ENCODE measurements around the gene CYP1A2. TPM values are rescaled to one million over a fixed set of nuclear protein-coding genes. Genes with fewer than 3 reads are reported as not detected.

The CYP1A2 gene
- total RNA-seq, 2 experiments from 2014 or later = not detected

- H3K79me2 ChIP-seq (ENCODE audit: insufficient read depth, low read depth, low read length) = peaks cover 58% of the 10 kb centered on the region
Observed at GRCh38 chr15:74780523-74781430, 32.1 kb downstream of the CYP1A2 start.

GRCh38 chr15:74781431-74782258, 33.0 kb downstream of the CYP1A2 start, which contains the start of gene CSK:
Gene CSK, plus strand, starts transcription at chr15:74782080. Its CDS starts 16,218 bp downstream, at chr15:74798298.
- Histone ChIP-seq H3K9me2 (ENCODE audit: insufficient read depth, low read length) (no peaks in the 10 kb centered on the region), H4K20me1 (ENCODE audit: insufficient read depth, low read length) (no peaks in the 10 kb centered on the region), H3K36me3 (ENCODE audit: insufficient read depth, low read length) (peaks cover 36% of the 10 kb centered on the region), H3K27ac (ENCODE audit: low read depth, low read length, poor library complexity, severe bottlenecking) (peak within 1 kb of the TSS; percentile 99), H3K4me3 (ENCODE audit: low read depth, low read length, poor library complexity, severe bottlenecking) (peak within 1 kb of the TSS; percentile 97), H3K4me2 (ENCODE audit: low read length) (peak within 1 kb of the TSS; percentile 92), H2AFZ (ENCODE audit: low read length) (no peak within 1 kb of the TSS; the same call in 1 of the 2 replicates), H3K4me1 (ENCODE audit: insufficient read depth, low read length, poor library complexity, severe bottlenecking) (peaks cover 72% of the 10 kb centered on the region), H3K9me3 (ENCODE audit: low read length) (no peaks in the 10 kb centered on the region), H3K79me2 (ENCODE audit: insufficient read depth, low read depth, low read length) (peaks cover 63% of the 10 kb centered on the region)
- ChIA-PET POLR2A (interaction anchor here (1.0 to 11.4 kb wide), 4 partner anchors 7 to 40 kb away, joined by 3 to 221 read pairs (median 9); no protein-coding TSS in a partner anchor), CTCF (ENCODE audit: unreplicated experiment) (interaction anchor here (0.6 to 1.2 kb wide), 3 partner anchors 9 to 18 kb away, joined by 3 to 6 read pairs (median 4); no protein-coding TSS in a partner anchor)
- DNase-seq (ENCODE audit: low spot score) = peak; percentile 89
- intact Hi-C loops (cut with micrococcal nuclease; ENCODE audit: unreplicated experiment) = loop anchor here (1.0 to 5.0 kb wide), 4 partner anchors 9 to 421 kb away; partner anchors contain the start of gene C15orf39
- no TSS peak for BruUV-seq (replicated peaks)
- TF ChIP-seq EZH2phosphoT487 (IDR thresholded peaks at IDR 0.05; ENCODE audit: borderline replicate concordance, low read depth, low read length) (no peak), CTCF (conservative IDR thresholded peaks at IDR 0.05; ENCODE audit: low read length) (peak; percentile 55)

More at GRCh38 chr15:74780523-74781430, 32.1 kb downstream of the CYP1A2 start:
- peak; percentile 60 for DNase-seq (ENCODE audit: low spot score)
- Histone ChIP-seq H4K20me1 (ENCODE audit: insufficient read depth, low read length) (no peaks in the 10 kb centered on the region), H3K9me2 (ENCODE audit: insufficient read depth, low read length) (no peaks in the 10 kb centered on the region), H3K27ac (ENCODE audit: low read depth, low read length, poor library complexity, severe bottlenecking) (peak overlapping the region; percentile 99), H3K4me1 (ENCODE audit: insufficient read depth, low read length, poor library complexity, severe bottlenecking) (peaks cover 73% of the 10 kb centered on the region), H3K4me2 (ENCODE audit: low read length) (peak overlapping the region; percentile 77), H2AFZ (ENCODE audit: low read length) (no peak overlapping the region), H3K4me3 (ENCODE audit: low read depth, low read length, poor library complexity, severe bottlenecking) (peak overlapping the region; percentile 69), H3K36me3 (ENCODE audit: insufficient read depth, low read length) (peaks cover 31% of the 10 kb centered on the region), H3K9me3 (ENCODE audit: low read length) (no peaks in the 10 kb centered on the region)
- TF ChIP-seq CTCF (conservative IDR thresholded peaks at IDR 0.05; ENCODE audit: low read length) (no peak), EZH2phosphoT487 (IDR thresholded peaks at IDR 0.05; ENCODE audit: borderline replicate concordance, low read depth, low read length) (no peak)
- intact Hi-C loops (cut with micrococcal nuclease; ENCODE audit: unreplicated experiment) = loop anchor here (1.0 to 5.0 kb wide), 3 partner anchors 10 to 422 kb away; partner anchors contain the start of gene C15orf39
- ChIA-PET POLR2A (interaction anchor here (0.7 to 11.4 kb wide), 6 partner anchors 8 to 100 kb away, joined by 3 to 221 read pairs (median 6); no protein-coding TSS in a partner anchor), CTCF (ENCODE audit: unreplicated experiment) (interaction anchor here (0.6 to 1.9 kb wide), 6 partner anchors 8 to 40 kb away, joined by 3 to 17 read pairs (median 4); no protein-coding TSS in a partner anchor)
- no TSS peak for BruUV-seq (replicated peaks)

Data from OCI-LY7 (cell line).